NOMO-1 treated with DMSO at 0.1 percent for 48 hours (cell line): ENCODE results near the gene COG1.
A peak's percentile ranks its signal among the peaks of the same experiment; 100 is the strongest.
"Not testable (repeated sequence)": the region's sequence is repeated elsewhere in the genome, so short reads cannot be mapped to it uniquely, and the experiment has no call there.

Experiments used
- DNase-seq: peaks from one replicate; lab custom pipeline; 2025; ENCODE audit not compliant: unreplicated experiment; lab: John Stamatoyannopoulos, UW

COG1 gene, protein sequence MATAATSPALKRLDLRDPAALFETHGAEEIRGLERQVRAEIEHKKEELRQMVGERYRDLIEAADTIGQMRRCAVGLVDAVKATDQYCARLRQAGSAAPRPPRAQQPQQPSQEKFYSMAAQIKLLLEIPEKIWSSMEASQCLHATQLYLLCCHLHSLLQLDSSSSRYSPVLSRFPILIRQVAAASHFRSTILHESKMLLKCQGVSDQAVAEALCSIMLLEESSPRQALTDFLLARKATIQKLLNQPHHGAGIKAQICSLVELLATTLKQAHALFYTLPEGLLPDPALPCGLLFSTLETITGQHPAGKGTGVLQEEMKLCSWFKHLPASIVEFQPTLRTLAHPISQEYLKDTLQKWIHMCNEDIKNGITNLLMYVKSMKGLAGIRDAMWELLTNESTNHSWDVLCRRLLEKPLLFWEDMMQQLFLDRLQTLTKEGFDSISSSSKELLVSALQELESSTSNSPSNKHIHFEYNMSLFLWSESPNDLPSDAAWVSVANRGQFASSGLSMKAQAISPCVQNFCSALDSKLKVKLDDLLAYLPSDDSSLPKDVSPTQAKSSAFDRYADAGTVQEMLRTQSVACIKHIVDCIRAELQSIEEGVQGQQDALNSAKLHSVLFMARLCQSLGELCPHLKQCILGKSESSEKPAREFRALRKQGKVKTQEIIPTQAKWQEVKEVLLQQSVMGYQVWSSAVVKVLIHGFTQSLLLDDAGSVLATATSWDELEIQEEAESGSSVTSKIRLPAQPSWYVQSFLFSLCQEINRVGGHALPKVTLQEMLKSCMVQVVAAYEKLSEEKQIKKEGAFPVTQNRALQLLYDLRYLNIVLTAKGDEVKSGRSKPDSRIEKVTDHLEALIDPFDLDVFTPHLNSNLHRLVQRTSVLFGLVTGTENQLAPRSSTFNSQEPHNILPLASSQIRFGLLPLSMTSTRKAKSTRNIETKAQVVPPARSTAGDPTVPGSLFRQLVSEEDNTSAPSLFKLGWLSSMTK

GRCh38 chr17:73192894-73193701, at the start of gene COG1:
TSS of gene COG1 (plus strand) at chr17:73193055. CDS start at chr17:73193070, 15 bp downstream.
- peak; percentile 58 for DNase-seq

DNA sequence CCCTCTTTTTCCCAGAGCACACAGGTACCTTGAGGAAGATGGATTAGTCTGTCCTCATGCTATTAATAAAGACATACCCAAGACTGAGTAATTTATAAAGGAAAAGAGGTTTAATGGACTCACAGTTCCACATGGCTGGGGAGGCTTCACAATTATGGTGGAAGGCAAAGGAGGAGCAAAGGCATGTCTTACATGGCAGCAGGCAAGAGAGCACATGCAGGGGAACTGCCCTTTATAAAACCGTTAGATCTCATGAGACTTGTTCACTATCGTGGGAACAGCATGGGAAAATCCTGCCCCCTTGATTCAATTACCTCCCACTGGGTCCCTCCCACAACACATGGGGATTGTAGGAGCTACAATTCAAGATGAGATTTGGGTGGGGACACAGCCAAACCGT, 48.6 kb upstream of the COG1 start:
- DNase-seq, result not testable (repeated sequence)

GRCh38 chr17:73145641-73146040, 47.2 kb upstream of the COG1 start:
- no peak for DNase-seq

GRCh38 chr17:73147791-73148190, 45.1 kb upstream of the COG1 start:
- not testable (repeated sequence) for DNase-seq

- DNase-seq, result no peak
Measured at GRCh38 chr17:73148540-73149334, 44.1 kb upstream of the COG1 start.

GRCh38 chr17:73150622-73151300, 42.1 kb upstream of the COG1 start:
- DNase-seq, result not testable (repeated sequence)

DNA sequence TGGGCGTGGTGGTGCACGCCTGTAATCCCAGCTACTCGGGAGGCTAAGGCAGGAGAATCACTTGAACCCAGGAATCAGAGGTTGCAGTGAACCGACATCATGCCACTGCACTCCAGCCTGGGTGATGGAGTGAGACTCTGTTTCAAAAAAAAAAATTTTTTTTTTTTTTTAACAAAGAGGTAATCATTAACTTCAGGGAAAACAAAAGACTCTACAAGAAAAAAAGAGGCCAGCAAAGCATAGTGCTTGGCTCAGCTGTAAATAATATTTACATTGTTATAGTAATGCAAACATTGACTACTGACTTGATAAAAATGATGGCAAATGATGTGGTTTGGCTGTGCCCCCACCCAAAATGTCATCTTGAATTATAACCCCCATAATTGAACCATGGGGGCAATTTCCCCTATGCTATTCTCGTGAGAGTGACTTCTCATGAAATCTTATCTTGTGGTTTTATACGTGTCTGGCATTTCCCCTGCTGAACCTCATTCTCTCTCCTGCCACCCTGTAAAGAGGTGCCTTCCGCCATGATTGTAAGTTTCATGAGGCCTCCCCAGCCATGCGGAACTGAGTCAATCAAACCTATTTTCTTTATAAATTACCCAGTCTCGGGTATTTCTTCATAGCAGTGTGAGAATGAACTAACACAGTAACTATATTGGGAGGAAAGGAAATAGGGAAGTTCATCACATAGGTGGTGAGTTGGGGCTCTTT, 40.8 kb upstream of the COG1 start:
- peak; percentile 89 for DNase-seq

- DNase-seq, result no peak
Measured at GRCh38 chr17:73155410-73156165, 37.3 kb upstream of the COG1 start.

DNA sequence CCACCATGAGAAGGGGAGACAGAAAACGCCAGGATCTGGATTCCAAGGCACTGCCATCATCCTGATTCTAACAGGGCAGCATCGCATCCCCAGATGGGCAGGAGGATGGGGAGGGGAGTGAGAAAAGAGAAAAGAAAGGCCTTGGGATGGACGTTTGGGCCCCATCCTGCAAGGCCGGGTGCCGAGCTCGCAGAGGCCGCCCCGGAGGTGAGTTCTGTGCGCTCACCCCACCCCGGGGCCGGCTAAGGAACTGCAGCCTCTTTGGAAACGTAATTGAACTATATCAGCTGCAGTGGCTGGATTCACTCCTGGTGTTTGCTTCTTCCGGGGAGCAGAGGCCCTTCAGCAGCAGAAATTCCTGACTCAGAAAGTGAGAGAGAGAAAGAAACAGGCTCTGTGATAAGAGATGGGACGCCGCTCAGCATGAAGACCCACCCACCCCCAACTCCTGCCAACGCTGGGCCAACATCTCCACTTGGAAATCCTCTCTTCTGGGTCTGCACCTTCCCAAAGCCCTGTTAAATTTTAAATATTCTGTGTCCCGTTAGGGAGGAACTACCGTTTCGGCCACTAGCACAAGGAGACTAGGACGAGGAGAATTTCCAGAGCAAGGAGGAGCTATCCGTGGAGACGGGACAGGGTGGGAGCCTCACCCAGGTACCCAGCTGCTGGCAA, 36.6 kb upstream of the COG1 start:
- peak; percentile 33 for DNase-seq

DNA sequence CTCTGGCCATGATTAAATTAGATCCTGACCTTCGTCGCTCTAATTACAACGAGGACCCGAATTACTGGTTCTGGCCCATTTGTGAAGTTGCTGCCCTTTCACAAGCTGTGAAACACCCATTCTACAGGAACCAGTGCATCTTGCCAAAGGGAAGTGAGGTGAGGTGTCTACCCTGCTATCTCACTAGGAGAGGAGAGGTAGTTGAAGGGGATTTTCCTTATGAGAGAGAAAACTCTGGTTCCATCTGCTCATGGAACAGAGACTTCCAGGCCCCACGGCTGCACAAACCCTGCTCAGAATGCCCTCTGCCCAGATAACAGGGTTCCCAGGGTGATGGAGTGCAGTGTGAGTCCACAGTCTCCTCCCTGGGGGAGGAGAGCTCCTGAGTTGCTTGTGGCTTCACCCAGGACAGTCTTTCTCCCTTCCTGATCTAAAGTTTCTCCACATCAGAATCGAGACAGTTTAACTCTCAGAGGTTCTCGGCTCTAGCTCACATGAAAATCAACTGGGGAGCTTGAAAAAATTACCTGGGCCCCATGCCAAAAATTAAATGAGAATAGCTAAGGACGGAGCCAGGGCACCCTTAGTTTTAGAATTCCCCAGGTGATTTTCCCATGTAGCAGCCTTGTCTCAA, 35.9 kb upstream of the COG1 start:
- DNase-seq, result no peak

- no peak for DNase-seq
Measured at GRCh38 chr17:73157521-73157890, 35.3 kb upstream of the COG1 start.

- no peak for DNase-seq
Measured at GRCh38 chr17:73158133-73158532, 34.7 kb upstream of the COG1 start.

- no peak for DNase-seq
Measured at GRCh38 chr17:73160980-73161630, 31.8 kb upstream of the COG1 start.

GRCh38 chr17:73163043-73163442, 29.8 kb upstream of the COG1 start:
- DNase-seq, result no peak

- no peak for DNase-seq
Measured at GRCh38 chr17:73165616-73166404, 27.0 kb upstream of the COG1 start.
